Endodermal cell (in vitro differentiated cells): ENCODE data around the gene TIMM21. TPM values are rescaled to one million over a fixed set of nuclear protein-coding genes. Genes with fewer than 3 reads are reported as not detected.

ENCODE experiments used
- DNase-seq: peaks from one replicate; pipeline ENCODE4 v3.0.0-alpha.2; 2017
- H3K27ac ChIP-seq: 2 replicates; pipeline ENCODE4 v1.5.1; 2013; ENCODE audit warnings: mild to moderate bottlenecking, low read depth, low read length, moderate library complexity
- H3K27me3 ChIP-seq: 2 replicates; pipeline ENCODE4 v1.6.1; 2013; ENCODE audit warnings: mild to moderate bottlenecking, low read length, moderate library complexity; ENCODE audit not compliant: insufficient read depth, control insufficient read depth, poor library complexity, severe bottlenecking
- H3K36me3 ChIP-seq: 2 replicates; pipeline ENCODE4 v1.7.0; 2013; ENCODE audit warnings: mild to moderate bottlenecking, low read length, moderate library complexity; ENCODE audit not compliant: control insufficient read depth, insufficient read depth
- H3K4me1 ChIP-seq: one replicate; pipeline ENCODE4 v1.7.0; 2013; ENCODE audit warnings: low read length; ENCODE audit not compliant: control insufficient read depth, insufficient read depth
- H3K4me3 ChIP-seq: 2 replicates; pipeline ENCODE4 v1.5.1; 2013; ENCODE audit warnings: mild to moderate bottlenecking, low read length, moderate library complexity
- H3K9ac ChIP-seq: 2 replicates; pipeline ENCODE4 v1.6.1; 2013; ENCODE audit warnings: mild to moderate bottlenecking, low read length, moderate library complexity; ENCODE audit not compliant: poor library complexity, severe bottlenecking; ENCODE audit errors: extremely low read depth
- H3K9me3 ChIP-seq: 2 replicates; pipeline ENCODE4 v1.6.1; 2013; ENCODE audit warnings: mild to moderate bottlenecking, low read length, moderate library complexity; ENCODE audit not compliant: control insufficient read depth
- H3K27ac Mint-ChIP-seq: 2 replicates; pipeline ENCODE4 v1.8.0; 2020; ENCODE audit warnings: mixed read lengths
- H3K27me3 Mint-ChIP-seq: 2 replicates; pipeline ENCODE4 v1.8.0; 2021; ENCODE audit warnings: mild to moderate bottlenecking, mixed read lengths; ENCODE audit not compliant: insufficient read depth
- H3K36me3 Mint-ChIP-seq: 2 replicates; pipeline ENCODE4 v1.8.0; 2020; ENCODE audit warnings: low read depth, mixed read lengths
- H3K4me1 Mint-ChIP-seq: 2 replicates; pipeline ENCODE4 v1.8.0; 2020; ENCODE audit warnings: mixed read lengths
- H3K4me3 Mint-ChIP-seq: 2 replicates; pipeline ENCODE4 v1.8.0; 2020; ENCODE audit warnings: mild to moderate bottlenecking, moderate library complexity, mixed read lengths
- H3K9me3 Mint-ChIP-seq: 2 replicates; pipeline ENCODE4 v1.8.0; 2020; ENCODE audit warnings: mild to moderate bottlenecking, mixed read lengths
- WGBS, 2 experiments: methylation state at CpG; one replicate each; pipeline versions ENCODE4 v1.1.5 to v1.1.7; 2013; ENCODE audit warnings: missing lambda C conversion rate in 2 of 2, mixed read lengths in 1 of 2; ENCODE audit not compliant: insufficient coverage in 1 of 2, insufficient read length in 1 of 2; 5-methylcytosine and 5-hydroxymethylcytosine counted together
- total RNA-seq, 2 donors: library from RNA; stranded (reverse); fragmentation: NEBNext Ultra II Directional in 1 of 2; extraction: Animal tissue kit (Norgen Biotek cat#: 25700) in 1 of 2; gene quantifications; 2 replicates in 1 of 2; 3 replicates in 1 of 2; pipeline ENCODE4 v1.2.1, GENCODE V29; 2021
- TF ChIP-seq, protein P1 (sequence below): fragments of 200-600 bp; sonication (generic); conservative IDR thresholded peaks from 2 replicates; pipeline ENCODE4 v1.5.0; 2021; ENCODE audit warnings: antibody characterized with exemption, mild to moderate bottlenecking

Gene TIMM21
- total RNA-seq, 2 donors from 2014 or later = 28.8 to 30.2 TPM

DNA sequence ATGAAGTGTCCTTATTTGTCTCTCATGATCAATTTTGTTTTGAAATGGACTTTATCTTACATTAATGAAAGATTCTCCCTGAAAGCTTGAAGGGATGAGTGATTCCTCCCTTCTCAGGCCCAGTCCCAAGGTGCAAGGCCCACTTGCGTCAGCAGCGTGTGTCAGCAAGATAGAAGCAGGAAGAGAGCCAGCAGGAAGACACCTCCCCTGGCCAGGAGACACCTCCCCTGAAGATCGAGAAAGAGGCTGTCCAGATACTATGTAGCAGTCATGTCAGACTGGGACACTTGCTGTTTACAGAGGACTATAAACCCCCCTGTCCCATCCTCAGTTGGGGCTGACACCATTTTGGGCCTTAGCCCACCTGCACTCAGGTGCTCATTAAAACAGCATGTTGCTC lies 38.3 kb downstream of the TIMM21 start:
- Histone ChIP-seq H3K36me3 (no peaks in the 10 kb centered on the region), H3K27ac (no peak overlapping the region), H3K27me3 (no peaks in the 10 kb centered on the region), H3K4me1 (no peaks in the 10 kb centered on the region), H3K9ac (no peak overlapping the region), H3K4me3 (no peak overlapping the region), H3K9me3 (no peaks in the 10 kb centered on the region)
- no peaks in the 10 kb centered on the region for H3K9me3 Mint-ChIP-seq
- no peak overlapping the region for H3K27ac Mint-ChIP-seq
- peaks cover 3% of the 10 kb centered on the region for H3K27me3 Mint-ChIP-seq
- H3K4me1 Mint-ChIP-seq = peaks cover 4% of the 10 kb centered on the region
- TF ChIP-seq, protein P1, sequence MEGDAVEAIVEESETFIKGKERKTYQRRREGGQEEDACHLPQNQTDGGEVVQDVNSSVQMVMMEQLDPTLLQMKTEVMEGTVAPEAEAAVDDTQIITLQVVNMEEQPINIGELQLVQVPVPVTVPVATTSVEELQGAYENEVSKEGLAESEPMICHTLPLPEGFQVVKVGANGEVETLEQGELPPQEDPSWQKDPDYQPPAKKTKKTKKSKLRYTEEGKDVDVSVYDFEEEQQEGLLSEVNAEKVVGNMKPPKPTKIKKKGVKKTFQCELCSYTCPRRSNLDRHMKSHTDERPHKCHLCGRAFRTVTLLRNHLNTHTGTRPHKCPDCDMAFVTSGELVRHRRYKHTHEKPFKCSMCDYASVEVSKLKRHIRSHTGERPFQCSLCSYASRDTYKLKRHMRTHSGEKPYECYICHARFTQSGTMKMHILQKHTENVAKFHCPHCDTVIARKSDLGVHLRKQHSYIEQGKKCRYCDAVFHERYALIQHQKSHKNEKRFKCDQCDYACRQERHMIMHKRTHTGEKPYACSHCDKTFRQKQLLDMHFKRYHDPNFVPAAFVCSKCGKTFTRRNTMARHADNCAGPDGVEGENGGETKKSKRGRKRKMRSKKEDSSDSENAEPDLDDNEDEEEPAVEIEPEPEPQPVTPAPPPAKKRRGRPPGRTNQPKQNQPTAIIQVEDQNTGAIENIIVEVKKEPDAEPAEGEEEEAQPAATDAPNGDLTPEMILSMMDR = no peak
- DNase-seq = no peak
- WGBS, 2 experiments = 97 to 100% methylated on average over 2 to 3 of the region's 3 CpGs
- H3K4me3 Mint-ChIP-seq = no peak overlapping the region
- no peaks in the 10 kb centered on the region for H3K36me3 Mint-ChIP-seq

DNA sequence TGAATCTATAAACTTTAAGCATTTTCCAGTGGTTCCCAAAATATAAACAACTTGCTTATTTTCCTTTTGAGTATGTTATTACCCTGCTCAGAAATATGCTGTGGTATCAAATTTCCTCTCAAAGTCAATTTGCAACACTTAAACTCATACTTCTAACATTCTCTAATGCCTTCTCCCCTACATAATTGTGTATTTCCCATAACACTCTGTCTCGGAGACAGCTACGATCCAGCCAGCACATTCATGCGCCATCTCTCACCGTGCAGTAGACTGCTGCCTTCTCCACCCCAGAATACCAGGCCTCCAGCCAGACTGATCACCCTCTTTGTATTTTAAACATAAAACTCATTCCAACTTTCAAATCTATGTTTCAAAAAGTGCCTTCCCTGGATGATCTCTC lies 41.8 kb downstream of the TIMM21 start:
- 57 to 68% methylated on average over 3 to 4 of the region's 4 CpGs for WGBS, 2 experiments
- Histone ChIP-seq H3K27ac (no peak overlapping the region), H3K4me1 (no peaks in the 10 kb centered on the region), H3K4me3 (no peak overlapping the region), H3K9ac (no peak overlapping the region), H3K36me3 (no peaks in the 10 kb centered on the region), H3K9me3 (no peaks in the 10 kb centered on the region), H3K27me3 (no peaks in the 10 kb centered on the region)
- Mint-ChIP-seq H3K9me3 (no peaks in the 10 kb centered on the region), H3K4me3 (no peak overlapping the region), H3K27ac (no peak overlapping the region), H3K27me3 (peaks cover 4% of the 10 kb centered on the region), H3K4me1 (peaks cover under 1% of the 10 kb centered on the region), H3K36me3 (no peaks in the 10 kb centered on the region)
- DNase-seq = no peak
- TF ChIP-seq, protein P1 = no peak

DNA sequence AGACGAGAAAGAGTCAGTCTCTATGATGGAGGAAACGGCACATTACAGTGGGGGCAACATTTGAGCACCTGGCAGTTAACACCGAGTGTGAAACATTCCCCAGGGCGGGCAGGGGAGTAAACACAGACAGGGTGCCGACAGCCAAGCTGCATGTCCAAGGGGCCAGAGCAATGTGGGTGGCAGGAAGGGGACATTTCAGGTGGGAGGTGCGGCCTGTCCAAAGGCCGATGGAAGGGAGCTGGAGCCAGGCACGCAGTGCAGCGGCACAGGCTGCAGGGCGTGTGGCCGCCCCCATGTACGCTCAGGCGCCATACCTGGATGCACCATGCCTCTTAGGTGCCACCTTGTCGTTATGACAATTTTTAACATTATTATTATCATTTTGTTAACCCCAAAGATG lies 43.3 kb downstream of the TIMM21 start:
- H3K36me3 ChIP-seq = no peaks in the 10 kb centered on the region
- TF ChIP-seq, protein P1 = no peak
- DNase-seq = no peak
- Mint-ChIP-seq H3K27me3 (peaks cover 4% of the 10 kb centered on the region), H3K27ac (no peak overlapping the region), H3K36me3 (no peaks in the 10 kb centered on the region), H3K9me3 (no peaks in the 10 kb centered on the region), H3K4me1 (peaks cover 4% of the 10 kb centered on the region), H3K4me3 (no peak overlapping the region)
- no peak overlapping the region for H3K27ac ChIP-seq
- no peaks in the 10 kb centered on the region for H3K27me3 ChIP-seq
- 76 to 87% methylated on average over 7 to 14 of the region's 14 CpGs for WGBS, 2 experiments
- no peak overlapping the region for H3K9ac ChIP-seq
- no peaks in the 10 kb centered on the region for H3K9me3 ChIP-seq
- H3K4me1 ChIP-seq = no peaks in the 10 kb centered on the region
- H3K4me3 ChIP-seq = no peak overlapping the region
